NB4 (cell line): ENCODE results near the gene SCRN1.

Experiments used
- POLR2A ChIP-seq: IDR thresholded peaks from 2 replicates; pipeline ENCODE4 v1.6.1; 2011; ENCODE audit warnings: mild to moderate bottlenecking; ENCODE audit not compliant: insufficient read length; ENCODE audit errors: extremely low read depth
- TF ChIP-seq, protein P1 (sequence below): IDR thresholded peaks from one replicate; pipeline ENCODE4 v1.5.1; 2012; ENCODE audit warnings: low read depth, low read length

DNA sequence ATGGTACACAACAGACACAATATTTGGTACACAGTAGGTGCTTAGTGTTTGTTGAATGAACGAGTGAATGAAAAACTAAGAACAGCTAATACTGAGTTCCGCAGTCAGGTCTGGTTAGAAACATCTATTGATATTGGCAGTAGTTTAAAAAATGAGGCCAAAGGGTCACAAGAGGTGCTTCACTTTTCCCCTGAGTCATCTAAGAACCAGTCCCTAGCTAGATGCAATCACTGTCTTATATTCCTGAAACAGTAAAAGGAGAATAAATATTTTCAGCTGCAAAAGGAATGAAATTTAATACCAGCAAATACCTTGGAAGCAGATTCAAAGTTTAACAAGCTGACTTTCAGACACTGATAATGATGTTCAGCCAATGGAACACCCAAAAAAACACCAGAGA is 54.5 kb downstream of the SCRN1 start:
- TF ChIP-seq, protein P1, sequence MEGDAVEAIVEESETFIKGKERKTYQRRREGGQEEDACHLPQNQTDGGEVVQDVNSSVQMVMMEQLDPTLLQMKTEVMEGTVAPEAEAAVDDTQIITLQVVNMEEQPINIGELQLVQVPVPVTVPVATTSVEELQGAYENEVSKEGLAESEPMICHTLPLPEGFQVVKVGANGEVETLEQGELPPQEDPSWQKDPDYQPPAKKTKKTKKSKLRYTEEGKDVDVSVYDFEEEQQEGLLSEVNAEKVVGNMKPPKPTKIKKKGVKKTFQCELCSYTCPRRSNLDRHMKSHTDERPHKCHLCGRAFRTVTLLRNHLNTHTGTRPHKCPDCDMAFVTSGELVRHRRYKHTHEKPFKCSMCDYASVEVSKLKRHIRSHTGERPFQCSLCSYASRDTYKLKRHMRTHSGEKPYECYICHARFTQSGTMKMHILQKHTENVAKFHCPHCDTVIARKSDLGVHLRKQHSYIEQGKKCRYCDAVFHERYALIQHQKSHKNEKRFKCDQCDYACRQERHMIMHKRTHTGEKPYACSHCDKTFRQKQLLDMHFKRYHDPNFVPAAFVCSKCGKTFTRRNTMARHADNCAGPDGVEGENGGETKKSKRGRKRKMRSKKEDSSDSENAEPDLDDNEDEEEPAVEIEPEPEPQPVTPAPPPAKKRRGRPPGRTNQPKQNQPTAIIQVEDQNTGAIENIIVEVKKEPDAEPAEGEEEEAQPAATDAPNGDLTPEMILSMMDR, result no peak
- no peak for TF ChIP-seq POLR2A
